Esophagus muscularis mucosa (tissue), 4 donors: ENCODE data around the gene LLGL1.

Source experiments
- EP300 ChIP-seq: sonication (generic); formaldehyde crosslinking; IDR thresholded peaks from one replicate; pipeline ENCODE4 v1.6.1; 2017; ENCODE audit warnings: antibody characterized with exemption
- POLR2A ChIP-seq: fragments of 450-650 bp; IDR thresholded peaks from one replicate; pipeline ENCODE4 v1.6.1; 2017; ENCODE audit warnings: antibody characterized with exemption, moderate library complexity, mild to moderate bottlenecking, low read depth
- TF ChIP-seq, protein P1 (sequence below), 3 experiments: fragments of 200-600 bp in 2 of 3; fragments of 450-650 bp in 1 of 3; sonication (generic) in 2 of 3; IDR thresholded peaks; one replicate each; pipeline ENCODE4 v1.5.1; 2017 to 2019; ENCODE audit warnings: antibody characterized with exemption in 3 of 3, mild to moderate bottlenecking in 2 of 3, moderate library complexity in 1 of 3

DNA sequence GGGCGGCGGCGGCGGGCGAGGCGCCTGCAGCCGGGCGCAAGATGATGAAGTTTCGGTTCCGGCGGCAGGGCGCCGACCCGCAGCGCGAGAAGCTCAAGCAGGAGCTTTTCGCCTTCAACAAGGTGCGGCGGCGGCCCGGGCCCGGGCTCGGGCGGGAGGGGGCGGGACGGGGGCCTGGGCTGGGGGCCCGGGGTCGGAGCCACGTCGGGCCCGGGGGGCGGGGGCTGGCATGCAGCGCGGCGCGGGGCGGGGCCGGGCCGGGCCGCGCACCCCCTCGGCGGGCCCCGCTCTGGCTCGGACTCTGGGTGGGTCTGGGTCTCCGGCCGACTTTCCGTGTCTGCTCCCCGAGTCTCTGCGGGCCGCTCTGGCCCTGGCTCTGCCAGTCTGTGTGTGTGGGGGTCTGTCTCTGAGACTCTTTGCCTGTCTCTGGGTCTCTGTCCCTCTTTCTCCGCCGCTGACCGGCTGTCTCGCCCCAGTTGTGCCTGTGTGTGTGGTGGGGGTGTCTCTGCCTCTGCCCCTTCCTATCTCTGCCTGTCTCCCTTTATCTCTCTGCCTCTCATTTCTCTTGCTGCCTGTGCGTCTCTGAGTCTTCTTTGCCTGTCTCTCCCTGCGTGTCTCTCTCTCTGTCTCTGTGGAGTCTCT, 328 bp downstream of the LLGL1 start:
- TF ChIP-seq POLR2A: no peak
- TF ChIP-seq, protein P1, sequence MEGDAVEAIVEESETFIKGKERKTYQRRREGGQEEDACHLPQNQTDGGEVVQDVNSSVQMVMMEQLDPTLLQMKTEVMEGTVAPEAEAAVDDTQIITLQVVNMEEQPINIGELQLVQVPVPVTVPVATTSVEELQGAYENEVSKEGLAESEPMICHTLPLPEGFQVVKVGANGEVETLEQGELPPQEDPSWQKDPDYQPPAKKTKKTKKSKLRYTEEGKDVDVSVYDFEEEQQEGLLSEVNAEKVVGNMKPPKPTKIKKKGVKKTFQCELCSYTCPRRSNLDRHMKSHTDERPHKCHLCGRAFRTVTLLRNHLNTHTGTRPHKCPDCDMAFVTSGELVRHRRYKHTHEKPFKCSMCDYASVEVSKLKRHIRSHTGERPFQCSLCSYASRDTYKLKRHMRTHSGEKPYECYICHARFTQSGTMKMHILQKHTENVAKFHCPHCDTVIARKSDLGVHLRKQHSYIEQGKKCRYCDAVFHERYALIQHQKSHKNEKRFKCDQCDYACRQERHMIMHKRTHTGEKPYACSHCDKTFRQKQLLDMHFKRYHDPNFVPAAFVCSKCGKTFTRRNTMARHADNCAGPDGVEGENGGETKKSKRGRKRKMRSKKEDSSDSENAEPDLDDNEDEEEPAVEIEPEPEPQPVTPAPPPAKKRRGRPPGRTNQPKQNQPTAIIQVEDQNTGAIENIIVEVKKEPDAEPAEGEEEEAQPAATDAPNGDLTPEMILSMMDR (IDR thresholded peaks at IDR 0.05): no peak
- TF ChIP-seq EP300: no peak
